Measurements from ENCODE around the gene DPYD. TPM values are rescaled to one million over a fixed set of nuclear protein-coding genes. Genes with fewer than 3 reads are reported as not detected.
A peak's percentile ranks its signal among the peaks of the same experiment; 100 is the strongest.

The DPYD gene
- total RNA-seq, 1 donor from 2014 or later, result 21.7 TPM

- DNase-seq, result no peak
Observed at GRCh38 chr1:97508653-97509218, 412.1 kb downstream of the DPYD start.

- no peak for DNase-seq
Observed at GRCh38 chr1:97507863-97508262, 413.0 kb downstream of the DPYD start.

GRCh38 chr1:97506368-97506767 lies 414.5 kb downstream of the DPYD start:
- no peak for DNase-seq

GRCh38 chr1:97505816-97506215 lies 415.0 kb downstream of the DPYD start:
- DNase-seq, result no peak

- no peak for DNase-seq
Observed at GRCh38 chr1:97505289-97505688, 415.5 kb downstream of the DPYD start.

GRCh38 chr1:97502360-97502759 lies 418.5 kb downstream of the DPYD start:
- DNase-seq, result no peak

- DNase-seq, result no peak
Observed at GRCh38 chr1:97501628-97502027, 419.2 kb downstream of the DPYD start.

GRCh38 chr1:97500760-97501159 lies 420.1 kb downstream of the DPYD start:
- no peak for DNase-seq

GRCh38 chr1:97499667-97500066 lies 421.2 kb downstream of the DPYD start:
- no peak for DNase-seq

GRCh38 chr1:97489834-97490233 lies 431.0 kb downstream of the DPYD start:
- DNase-seq, result no peak

GRCh38 chr1:97488530-97488929 lies 432.3 kb downstream of the DPYD start:
- no peak for DNase-seq

- DNase-seq, result no peak
Observed at GRCh38 chr1:97482022-97482421, 438.8 kb downstream of the DPYD start.

GRCh38 chr1:97467445-97467844 lies 453.4 kb downstream of the DPYD start:
- no peak for DNase-seq

- no peak for DNase-seq
Observed at GRCh38 chr1:97464305-97464704, 456.5 kb downstream of the DPYD start.

GRCh38 chr1:97461782-97462181 lies 459.1 kb downstream of the DPYD start:
- no peak for DNase-seq

- DNase-seq, result no peak
Observed at GRCh38 chr1:97457446-97458089, 463.3 kb downstream of the DPYD start.

GRCh38 chr1:97451944-97452343 lies 468.9 kb downstream of the DPYD start:
- DNase-seq, result no peak

GRCh38 chr1:97451046-97451826 lies 469.6 kb downstream of the DPYD start:
- DNase-seq, result no peak

GRCh38 chr1:97441966-97442365 lies 478.9 kb downstream of the DPYD start:
- no peak for DNase-seq

GRCh38 chr1:97433824-97434177 lies 487.0 kb downstream of the DPYD start:
- no peak for DNase-seq

GRCh38 chr1:97433094-97433823 lies 487.6 kb downstream of the DPYD start:
- DNase-seq, result peak; percentile 91

GRCh38 chr1:97427371-97427770 lies 493.5 kb downstream of the DPYD start:
- no peak for DNase-seq

GRCh38 chr1:97424209-97424608 lies 496.6 kb downstream of the DPYD start:
- no peak for DNase-seq
